ENCODE measurements around the gene GPR55. TPM values are rescaled to one million over a fixed set of nuclear protein-coding genes. Genes with fewer than 3 reads are reported as not detected.

The GPR55 gene
- total and polyA plus RNA-seq, 2 donors (not counting 3 experiments of a cell fraction or from before 2014, with no cell fraction given), result not detected

DNA sequence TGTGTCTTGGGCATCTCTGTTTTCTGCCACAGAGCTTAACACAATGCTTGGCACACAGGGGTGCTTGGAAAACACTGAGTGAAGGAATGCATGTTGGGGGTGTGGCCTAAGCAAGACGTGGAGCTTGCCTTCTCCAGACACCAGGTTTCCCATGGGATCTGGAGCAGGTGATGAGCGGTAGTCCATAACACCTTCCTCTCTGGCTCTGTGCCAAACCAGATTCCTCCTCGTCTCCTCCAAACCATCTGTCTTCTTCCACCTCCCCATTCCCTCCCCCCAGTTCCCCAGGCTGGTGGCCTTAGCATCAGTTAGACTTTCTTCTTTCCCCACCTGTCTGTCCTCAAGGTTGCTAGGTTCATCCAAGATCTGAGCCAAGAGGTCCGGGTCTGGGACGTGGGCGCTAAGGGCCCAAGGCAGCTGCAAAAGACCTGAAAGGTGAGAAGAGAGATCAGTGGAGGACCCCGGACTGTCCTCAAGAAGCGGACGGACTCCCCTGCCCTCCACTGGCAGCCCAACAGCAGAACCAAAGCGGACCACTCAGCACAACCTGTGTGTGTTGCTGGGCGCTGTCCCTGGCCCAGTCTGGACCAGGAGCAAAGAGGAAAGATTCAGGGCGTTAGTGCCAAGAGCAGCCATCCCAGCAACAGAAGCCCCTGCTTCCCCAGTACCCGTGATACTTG lies 61.5 kb downstream of the GPR55 start:
- Histone ChIP-seq H3K9me3 (replicated peaks; ENCODE audit: control insufficient read depth, insufficient read depth, low read length) (no peaks in the 10 kb centered on the region), H3K79me2 (ENCODE audit: control insufficient read depth, insufficient read depth, low read length) (no peaks in the 10 kb centered on the region), H3K4me3 (replicated peaks in 1 of 3; ENCODE audit: insufficient read depth in 1 of 3, low read depth in 1 of 3, low read length in 3 of 3) (no peak overlapping the region), H3K27me3 (ENCODE audit: control insufficient read depth in 2 of 2, insufficient read depth in 2 of 2, low read length in 2 of 2) (peaks cover 27 to 42% of the 10 kb centered on the region in 2 experiments), H3K4me2 (ENCODE audit: insufficient read depth, low read length) (no peak overlapping the region), H3K9me1 (replicated peaks; ENCODE audit: control insufficient read depth, extremely low read depth, insufficient read depth, low read length) (no peaks in the 10 kb centered on the region), H3K36me3 (ENCODE audit: control insufficient read depth in 2 of 2, extremely low read depth in 1 of 2, insufficient read depth in 2 of 2, low read length in 2 of 2) (no peaks in the 10 kb centered on the region), H2AFZ (ENCODE audit: low read depth, low read length) (no peak overlapping the region), H3K4me1 (ENCODE audit: control insufficient read depth, extremely low read depth, insufficient read depth, low read length) (peaks cover 4% of the 10 kb centered on the region), H3K9ac (replicated peaks; ENCODE audit: extremely low read depth, insufficient read depth, low read length) (no peak overlapping the region), H4K20me1 (replicated peaks; ENCODE audit: control insufficient read depth, extremely low read depth, insufficient read depth, low read length) (no peaks in the 10 kb centered on the region), H3K27ac (ENCODE audit: insufficient read depth, low read depth, low read length) (no peak overlapping the region)
- ChIA-PET CTCF (no interaction called here), POLR2A (no interaction called here)
- DNase-seq (ENCODE audit: low read depth, low spot score), result no peak
- TF ChIP-seq FOS (IDR thresholded peaks at IDR 0.05; ENCODE audit: borderline replicate concordance, insufficient read depth, low read length) (no peak), EZH2 (IDR thresholded peaks at IDR 0.05; ENCODE audit: borderline replicate concordance, low read depth, low read length, severe bottlenecking) (no peak), GATA2 (IDR thresholded peaks at IDR 0.05; ENCODE audit: insufficient read depth, insufficient read length, low read depth, low read length) (no peak), POLR2A (IDR thresholded peaks at IDR 0.05; ENCODE audit: low read depth, low read length) (no peak), JUN (IDR thresholded peaks at IDR 0.05; ENCODE audit: borderline replicate concordance, insufficient read depth, insufficient read length, low read depth) (no peak), POLR2AphosphoS5 (IDR thresholded peaks at IDR 0.05; ENCODE audit: insufficient read depth, low read depth, low read length) (no peak), MYC (IDR thresholded peaks at IDR 0.05; ENCODE audit: low read depth, low read length) (no peak)
- TF ChIP-seq, protein P1, sequence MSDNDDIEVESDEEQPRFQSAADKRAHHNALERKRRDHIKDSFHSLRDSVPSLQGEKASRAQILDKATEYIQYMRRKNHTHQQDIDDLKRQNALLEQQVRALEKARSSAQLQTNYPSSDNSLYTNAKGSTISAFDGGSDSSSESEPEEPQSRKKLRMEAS (IDR thresholded peaks at IDR 0.05; ENCODE audit: insufficient read depth, insufficient read length), result no peak
- TF ChIP-seq, protein P2, sequence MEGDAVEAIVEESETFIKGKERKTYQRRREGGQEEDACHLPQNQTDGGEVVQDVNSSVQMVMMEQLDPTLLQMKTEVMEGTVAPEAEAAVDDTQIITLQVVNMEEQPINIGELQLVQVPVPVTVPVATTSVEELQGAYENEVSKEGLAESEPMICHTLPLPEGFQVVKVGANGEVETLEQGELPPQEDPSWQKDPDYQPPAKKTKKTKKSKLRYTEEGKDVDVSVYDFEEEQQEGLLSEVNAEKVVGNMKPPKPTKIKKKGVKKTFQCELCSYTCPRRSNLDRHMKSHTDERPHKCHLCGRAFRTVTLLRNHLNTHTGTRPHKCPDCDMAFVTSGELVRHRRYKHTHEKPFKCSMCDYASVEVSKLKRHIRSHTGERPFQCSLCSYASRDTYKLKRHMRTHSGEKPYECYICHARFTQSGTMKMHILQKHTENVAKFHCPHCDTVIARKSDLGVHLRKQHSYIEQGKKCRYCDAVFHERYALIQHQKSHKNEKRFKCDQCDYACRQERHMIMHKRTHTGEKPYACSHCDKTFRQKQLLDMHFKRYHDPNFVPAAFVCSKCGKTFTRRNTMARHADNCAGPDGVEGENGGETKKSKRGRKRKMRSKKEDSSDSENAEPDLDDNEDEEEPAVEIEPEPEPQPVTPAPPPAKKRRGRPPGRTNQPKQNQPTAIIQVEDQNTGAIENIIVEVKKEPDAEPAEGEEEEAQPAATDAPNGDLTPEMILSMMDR (IDR thresholded peaks at IDR 0.05; ENCODE audit: extremely low read depth in 1 of 2, insufficient read depth in 1 of 2, low read depth in 1 of 2, low read length in 2 of 2), result no peak
- FAIRE-seq, result no peak
- dilution Hi-C loops (cut with MboI; ENCODE audit: extremely low pct_ligation_motif_present, low sequenced_read_pairs) (no loop called here), intact Hi-C loops (cut with micrococcal nuclease) (no loop called here)
- BruUV-seq (replicated peaks), result no TSS peak

Measured in endothelial cell of umbilical vein (primary cell).